GM18502 (cell line): ENCODE results near the gene CLSTN2.
A peak's percentile ranks its signal among the peaks of the same experiment; 100 is the strongest.

Experiments used
- ATAC-seq: cut with Tn5 transposase; IDR thresholded peaks from one replicate; pipeline ENCODE4 v1.9.1; 2021; ENCODE audit warnings: mild to moderate bottlenecking; ENCODE audit not compliant: unreplicated experiment, poor library complexity

The CLSTN2 gene

DNA sequence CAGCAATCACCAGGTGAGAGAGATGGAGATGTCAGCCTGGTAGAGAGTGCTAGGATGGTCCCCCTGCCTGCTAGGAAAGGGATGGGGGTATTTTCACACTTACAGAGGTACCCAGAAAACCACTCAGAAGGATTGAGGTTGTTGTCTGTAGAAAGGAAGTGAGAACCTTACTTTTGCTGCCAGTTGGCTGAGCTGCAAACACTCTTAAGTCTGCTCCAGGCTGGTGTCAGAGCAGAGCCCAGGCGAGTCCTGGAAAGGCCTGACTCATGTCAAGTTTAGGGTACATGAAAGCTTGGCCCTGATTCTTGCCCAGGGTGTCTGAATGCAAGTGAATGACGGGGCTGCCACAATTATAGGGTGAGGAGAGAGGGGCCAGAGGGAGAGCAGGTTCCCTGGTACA lies 528.4 kb downstream of the CLSTN2 start:
- ATAC-seq, result no peak

DNA sequence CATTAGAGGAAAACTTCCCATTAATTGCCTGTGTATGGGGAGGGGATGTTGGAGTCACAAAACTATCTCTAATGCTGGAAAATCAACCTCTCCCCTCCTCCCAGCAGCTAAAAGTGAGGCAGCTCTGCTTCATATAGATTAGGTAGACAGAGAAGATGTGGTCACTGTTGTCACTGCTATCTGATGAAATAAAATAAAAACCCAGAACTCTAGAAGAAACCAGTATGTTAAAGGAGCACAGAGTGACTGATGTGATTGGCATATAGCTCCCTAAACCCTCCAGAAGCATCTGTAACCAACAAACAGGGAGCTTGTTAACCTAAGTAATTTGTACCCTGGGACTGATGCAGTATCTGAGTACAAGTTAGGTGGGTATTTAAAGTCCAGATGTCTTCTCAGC lies 531.0 kb downstream of the CLSTN2 start:
- ATAC-seq, result no peak

DNA sequence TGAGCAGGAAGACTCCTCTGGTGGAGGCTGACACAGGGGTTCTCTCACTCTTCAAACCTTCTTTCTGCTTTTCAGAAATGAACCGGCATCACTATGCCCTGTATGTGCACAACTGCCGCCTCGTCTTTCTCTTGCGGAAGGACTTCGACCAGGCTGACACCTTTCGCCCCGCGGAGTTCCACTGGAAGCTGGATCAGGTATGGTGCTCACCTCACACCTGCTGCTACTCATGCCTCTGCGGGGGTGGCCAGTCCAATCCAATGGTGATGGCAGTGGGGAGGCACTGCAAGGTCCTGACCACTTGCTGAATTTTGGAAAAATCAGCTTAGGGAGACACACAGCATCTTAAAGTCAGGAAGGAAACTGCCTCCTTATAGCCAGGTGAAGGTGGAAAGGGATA lies 531.5 kb downstream of the CLSTN2 start:
- no peak for ATAC-seq

DNA sequence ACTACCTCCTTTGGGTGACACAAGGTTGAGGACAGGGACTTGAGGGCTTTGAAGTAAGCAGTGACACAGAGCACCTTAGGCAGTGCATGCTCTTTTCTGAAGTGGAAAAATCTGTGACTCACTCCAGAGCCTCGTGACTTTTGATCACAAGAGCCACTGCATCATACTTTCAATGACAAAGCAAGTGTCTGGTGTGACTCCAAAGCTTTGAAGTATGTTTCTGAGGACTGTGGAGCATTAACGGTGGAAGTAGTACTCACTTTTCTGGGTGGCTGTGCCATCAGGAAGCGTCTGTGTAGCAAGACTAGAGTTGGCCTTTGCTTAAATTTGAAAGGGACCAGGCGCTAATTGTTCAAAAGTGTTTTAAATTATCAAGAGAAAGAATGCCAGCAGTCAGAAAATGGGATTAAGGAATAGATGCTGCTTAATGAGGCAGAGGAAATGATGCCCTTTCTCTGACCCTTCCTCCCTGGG lies 532.2 kb downstream of the CLSTN2 start:
- ATAC-seq, result no peak

DNA sequence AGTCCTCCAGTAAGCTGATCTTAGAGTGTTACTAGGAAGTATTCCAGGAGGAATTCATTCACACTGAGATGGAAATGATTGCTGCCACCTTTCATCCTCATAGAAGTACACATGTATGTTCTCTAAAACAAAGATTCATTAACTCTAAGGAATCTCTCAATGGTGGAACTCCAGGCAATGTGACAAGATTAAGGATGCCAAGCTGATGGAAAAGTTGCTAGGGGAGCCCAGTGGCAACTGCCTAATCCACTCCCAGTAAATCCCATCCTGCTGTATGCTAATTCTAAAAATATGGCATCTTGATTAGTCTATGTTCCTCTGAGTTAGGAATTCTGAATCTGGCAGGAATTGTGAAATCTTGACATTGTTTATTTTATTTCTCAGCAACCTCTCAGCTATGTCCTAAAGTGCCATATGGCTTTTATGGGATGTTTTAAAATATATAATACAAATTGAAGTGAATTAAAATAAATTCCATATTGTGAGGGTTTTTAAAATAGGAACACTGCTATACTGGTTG lies 532.9 kb downstream of the CLSTN2 start:
- ATAC-seq, result no peak

DNA sequence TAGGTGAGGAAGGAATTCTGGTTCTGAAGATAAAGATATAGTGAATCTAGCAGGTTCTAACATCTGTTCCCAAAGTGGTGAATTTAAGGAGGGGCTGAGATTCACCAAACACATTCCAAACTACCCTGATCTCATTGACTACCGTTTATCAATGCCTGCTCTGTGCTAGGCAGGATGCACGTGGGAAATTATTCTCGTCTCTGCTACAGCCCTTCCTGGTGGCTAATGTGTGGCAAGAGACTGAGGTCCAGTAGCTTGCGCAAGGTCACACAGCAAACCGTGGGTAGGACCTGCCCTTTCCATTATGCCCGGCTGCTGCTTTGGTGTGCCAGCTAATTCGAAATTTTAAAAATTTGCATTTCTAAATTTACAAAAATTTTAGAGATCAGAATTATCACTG lies 533.4 kb downstream of the CLSTN2 start:
- no peak for ATAC-seq

DNA sequence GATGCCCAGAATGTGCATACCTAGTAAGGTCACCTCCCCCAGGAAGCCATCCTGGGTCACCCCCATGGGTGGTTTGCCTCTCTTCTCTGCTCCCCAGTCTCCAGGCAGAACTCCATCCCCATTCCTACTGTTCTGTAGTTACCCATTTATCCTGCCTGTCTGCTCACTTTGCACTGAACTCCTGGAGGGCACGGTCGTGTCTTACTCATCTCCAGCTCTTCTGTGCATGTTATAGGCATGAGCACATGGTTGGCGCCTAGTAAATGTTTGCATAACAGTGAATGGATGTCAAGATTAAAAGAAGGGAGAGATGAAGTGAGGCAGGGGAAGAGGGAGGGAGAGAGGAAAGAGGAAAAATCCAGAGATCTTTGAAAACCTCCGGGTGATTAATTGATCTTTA lies 534.5 kb downstream of the CLSTN2 start:
- ATAC-seq, result no peak

DNA sequence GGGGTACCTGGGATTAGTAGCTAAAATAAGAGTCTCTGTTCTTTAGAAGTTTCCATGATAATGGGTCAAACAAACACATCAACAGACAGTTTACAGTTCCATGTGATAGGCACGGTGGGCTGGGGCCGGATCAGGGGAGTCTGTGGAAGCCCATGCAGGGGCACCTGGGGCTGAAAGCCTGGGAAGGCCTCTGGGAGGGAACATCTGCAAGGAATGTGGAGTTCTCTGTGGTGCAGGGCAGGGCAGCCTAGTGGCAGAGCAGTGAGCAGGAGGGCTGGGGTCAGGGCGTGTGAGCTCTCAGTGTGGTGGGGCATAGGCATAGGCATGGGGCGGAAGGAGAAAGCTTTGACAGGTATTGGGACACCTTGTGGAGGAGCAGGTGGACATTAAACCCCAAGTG lies 535.2 kb downstream of the CLSTN2 start:
- no peak for ATAC-seq

DNA sequence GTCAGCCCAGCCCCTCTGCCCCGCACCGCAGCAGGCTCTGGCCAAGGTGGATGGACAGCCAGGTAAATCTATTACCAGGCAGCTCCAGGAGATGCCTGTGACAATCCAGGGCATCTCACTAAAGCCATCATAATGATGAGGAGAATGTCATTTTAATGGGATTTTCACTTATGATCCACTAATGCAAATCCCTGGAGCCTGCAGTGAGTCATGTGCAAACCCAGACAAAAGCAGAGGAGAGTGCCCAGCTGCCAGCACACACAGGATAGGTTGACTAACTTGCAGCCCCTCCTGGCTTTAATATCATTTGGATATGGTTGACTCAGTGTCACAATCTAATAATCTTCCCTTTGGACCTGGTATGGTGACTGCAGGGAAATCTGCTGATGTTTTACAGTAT lies 536.0 kb downstream of the CLSTN2 start:
- ATAC-seq, result no peak

DNA sequence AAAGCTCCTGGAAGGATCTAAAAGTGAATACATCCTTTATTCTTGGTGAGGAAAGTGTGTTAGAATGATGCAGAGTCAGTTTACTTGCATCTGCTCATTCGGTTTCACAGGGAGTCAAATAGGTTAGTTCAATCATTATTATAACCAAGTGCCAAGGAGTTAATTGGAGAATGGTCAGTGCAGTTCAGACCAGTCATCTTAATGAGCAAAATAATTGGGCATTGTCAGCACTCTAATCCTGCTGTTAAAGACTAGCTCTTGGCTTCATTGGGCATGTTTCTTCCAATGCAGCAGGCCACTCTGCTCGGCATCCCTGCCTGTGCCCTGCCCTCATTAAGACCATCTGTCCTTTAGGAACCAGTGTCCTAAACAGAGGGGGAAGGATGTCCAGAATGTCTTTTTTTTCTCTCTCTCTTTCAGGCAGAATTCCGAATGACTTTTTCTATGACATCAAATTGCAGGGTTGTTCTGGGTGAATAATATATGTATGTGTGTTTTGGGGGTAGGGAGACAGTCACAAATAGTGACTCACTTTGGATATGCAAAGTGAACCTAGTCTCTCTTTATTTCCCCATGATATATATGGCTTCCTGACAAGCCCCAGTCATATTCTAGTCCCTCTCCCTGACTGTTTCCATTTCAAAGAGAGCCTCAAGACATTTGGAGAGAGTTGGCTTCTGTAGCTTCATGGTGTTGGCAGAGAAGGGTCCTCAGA lies 537.5 kb downstream of the CLSTN2 start:
- ATAC-seq, result no peak

DNA sequence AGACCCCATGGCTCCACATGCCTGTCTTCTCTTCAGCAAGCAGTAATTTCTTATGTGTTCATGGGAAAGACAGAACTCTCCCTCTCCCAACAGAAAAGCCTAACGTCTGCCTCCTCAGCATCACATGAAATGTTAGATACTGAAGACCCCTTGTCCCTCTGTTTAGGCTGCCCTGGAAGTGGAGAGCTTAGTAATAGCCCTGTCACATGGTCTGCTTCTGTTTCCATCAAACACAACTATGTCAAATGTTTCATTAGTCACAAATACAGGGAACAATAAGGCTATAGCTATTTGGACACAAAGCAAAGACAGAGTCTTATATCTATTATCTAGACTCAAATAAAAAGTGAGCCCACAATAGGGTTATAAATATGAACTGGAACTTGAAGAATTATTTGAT lies 552.6 kb downstream of the CLSTN2 start:
- ATAC-seq, result no peak

DNA sequence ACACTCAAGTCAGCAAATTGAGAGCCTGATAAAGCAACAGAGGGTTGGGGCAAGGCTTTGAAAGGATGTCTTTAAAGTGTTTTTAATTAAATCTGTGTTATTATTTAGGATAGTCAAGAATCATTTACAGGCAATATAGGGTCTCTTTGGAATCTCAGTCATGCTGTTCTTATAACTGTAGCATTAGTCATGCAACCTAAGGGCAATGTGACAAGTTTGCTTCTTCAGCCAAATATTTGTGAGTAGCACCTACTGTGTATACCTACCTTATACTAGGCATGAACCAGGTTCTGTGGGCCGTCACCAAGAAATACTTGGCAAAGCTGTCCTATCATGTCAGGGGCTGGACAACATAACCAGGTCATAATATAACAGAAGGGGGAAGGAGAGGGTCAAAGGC lies 558.3 kb downstream of the CLSTN2 start:
- ATAC-seq, result no peak

DNA sequence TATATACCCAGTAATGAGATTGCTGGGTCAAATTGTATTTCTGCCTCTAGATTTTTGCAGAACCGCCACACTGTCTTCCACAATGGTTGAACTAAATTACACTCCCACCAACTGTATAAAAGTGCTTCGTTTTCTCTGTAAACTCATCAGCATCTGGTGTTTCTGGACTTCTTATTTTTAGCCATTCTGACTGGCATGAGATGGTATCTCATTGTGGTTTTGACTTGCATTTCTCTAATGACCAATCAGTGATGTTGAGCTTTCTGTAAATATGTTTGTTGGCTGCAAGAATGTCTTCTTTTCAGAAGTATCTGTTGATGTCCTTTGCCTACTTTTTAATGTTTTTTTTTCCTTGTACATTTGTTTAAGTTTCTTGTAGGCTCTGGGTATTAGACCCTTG lies 560.0 kb downstream of the CLSTN2 start:
- ATAC-seq, result no peak

DNA sequence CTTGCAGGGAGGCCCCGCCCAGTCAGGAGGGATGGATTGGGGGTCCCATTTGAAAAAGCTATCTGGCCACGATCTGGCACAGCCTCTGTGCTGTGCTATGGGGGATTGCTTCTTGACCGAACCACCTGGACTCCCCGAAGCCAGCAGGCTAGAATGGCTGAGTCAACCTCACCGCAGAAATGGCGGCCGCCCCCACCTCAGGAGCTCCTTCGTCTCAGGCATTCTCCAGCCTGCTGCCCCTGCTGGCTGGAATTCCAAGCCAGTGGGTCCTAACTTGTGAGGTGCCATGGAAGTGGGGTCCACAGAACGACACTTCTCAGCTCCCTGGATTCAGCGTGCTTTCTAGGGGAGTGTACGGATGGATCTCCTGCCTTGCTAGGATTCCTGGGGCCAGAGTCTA lies 562.3 kb downstream of the CLSTN2 start:
- ATAC-seq, result no peak

DNA sequence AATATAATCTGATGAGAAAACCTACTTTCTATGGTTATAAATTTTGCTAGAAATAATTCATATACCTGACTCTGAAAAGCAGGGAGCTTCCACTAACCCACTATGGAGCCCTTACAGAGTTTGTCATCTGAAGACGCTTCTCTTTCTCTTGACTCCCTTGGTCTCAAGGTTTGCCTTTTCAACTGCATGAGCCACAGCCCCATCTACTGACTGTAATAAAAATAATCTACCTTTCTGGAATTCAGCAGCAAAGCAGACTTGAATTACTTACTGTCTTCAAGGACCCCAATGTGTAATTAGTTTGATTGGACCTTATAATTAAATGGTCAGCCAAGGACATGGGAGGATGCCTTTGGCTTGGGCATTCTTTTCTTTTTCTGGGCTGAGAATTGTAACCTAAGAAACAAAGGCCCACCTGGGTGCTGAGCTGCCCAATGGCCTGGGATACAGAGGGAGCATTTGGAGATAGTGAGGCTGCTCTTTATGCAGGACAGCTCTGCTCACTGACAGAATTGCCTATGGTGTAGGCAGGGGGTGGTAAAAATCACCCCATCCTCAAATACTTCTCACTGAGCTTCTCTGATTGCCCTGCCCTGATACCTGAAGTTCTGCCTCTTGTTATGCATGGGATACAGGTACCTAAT lies 564.3 kb downstream of the CLSTN2 start:
- no peak for ATAC-seq

DNA sequence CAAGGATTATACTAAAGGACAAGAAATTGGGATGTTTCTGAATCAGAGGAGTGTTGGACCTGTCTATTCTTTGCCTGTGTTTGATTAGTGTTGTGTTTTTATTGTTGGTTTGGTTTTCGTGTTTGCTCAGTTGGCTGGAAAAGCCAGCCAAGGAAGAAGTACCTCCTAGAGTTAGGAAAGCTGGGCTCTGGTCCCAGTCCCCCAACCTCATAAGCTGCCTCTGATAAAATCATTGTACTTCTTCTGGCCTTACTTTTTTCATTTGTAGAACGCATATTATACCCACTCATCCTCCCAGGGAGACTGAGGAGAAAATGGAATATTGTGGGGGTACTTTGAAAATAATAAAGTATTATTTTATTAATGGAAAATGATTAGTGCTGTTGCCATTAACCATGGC lies 565.5 kb downstream of the CLSTN2 start:
- ATAC-seq, result no peak

DNA sequence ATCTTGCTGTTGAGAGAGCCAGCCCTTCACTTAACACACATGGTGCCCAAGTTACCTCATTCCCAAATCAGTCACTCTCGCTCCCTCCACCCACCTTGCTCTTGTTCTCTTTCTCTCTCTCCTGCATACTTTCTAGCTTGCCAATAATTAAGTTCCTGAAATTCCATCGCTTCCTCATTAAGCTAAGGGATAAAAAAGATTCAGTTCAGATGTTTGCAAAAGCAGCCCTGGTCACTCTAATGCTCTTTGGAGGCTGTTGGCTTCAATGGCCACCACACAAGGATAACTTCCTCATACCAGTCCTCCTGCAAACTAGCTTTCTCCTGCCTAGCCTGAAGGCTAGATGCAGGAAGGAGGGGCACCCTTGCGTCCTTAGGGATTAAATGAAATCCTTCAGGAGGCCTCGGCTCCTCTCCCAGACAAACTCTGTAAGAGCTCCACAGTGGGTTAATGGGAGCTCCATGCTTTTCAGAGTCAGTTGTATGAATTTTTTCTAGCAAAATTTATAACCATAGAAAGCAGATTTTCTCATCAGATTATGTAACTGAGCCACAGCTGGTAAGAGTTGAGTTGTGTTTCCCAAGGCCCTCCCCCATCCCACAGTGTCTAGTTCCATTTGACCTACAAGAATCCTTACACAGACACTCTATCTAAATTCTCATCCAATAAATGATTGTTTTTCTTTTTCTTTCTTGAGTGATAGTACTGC lies 566.2 kb downstream of the CLSTN2 start:
- ATAC-seq, result no peak

DNA sequence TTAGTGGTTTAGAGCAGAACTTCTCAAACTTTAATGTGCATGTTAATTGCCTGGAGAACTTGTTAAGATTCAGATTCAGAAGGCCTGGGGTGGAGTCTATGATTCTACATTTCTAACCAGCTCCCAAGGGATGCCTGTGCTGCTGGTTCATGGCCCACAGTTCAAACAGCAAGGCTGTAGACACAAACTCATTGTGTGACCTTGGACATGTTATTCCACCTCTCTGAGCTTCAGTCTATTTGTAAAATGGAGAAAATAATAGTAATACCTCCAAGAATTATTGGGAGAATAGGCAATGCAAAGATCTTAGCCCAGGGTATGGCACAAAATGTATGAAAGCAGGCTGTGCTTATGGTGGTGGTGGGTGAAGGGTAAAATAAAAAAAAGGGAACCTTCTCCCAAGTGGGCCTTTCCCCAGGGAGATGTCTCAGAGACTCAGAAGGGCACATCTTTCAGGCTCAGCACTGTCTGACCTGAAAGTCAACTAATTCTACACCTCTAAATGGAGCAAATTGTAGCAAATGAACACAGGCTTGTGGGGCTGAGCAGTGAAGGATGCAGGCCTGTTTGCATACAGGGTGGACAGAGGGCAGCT lies 566.9 kb downstream of the CLSTN2 start:
- ATAC-seq, result no peak

DNA sequence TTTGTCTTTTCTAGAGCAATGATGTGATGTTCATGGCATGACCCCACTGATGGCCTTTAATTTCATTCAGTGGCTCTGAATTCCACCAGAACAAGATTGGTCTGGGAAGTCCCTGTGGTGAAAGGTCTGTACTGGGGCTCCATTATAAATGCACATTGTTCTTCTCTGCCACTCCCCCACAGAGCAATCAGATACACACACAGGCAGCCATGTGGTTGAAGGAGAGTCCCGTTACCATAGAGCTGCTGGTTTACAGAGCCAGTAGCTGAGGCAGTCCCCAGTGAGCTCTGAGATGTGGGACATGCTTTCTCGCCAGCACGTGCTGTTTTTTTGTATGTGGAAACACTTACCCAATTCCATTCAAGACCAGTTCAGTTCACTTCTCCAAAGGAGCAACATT lies 570.2 kb downstream of the CLSTN2 start:
- peak; percentile 86 for ATAC-seq

DNA sequence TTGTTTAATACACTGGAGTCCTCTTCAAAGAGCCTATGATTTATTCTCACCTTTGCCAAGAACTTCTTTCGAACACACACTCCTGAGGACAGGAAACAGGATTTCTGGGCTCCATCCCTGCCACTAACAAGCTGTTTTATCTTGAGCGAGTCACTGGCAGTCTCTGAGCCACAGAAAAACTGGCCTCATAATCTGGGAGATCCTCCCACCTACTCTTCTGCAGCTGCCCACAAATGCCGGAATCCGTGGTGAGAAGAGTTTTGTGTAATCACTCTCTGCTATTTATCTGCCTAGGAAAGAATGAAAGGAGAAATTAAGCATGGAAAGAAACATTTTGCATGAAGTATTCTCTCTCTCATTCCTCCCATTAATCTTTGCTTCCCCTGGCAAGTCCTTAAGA lies 570.9 kb downstream of the CLSTN2 start:
- ATAC-seq, result no peak

DNA sequence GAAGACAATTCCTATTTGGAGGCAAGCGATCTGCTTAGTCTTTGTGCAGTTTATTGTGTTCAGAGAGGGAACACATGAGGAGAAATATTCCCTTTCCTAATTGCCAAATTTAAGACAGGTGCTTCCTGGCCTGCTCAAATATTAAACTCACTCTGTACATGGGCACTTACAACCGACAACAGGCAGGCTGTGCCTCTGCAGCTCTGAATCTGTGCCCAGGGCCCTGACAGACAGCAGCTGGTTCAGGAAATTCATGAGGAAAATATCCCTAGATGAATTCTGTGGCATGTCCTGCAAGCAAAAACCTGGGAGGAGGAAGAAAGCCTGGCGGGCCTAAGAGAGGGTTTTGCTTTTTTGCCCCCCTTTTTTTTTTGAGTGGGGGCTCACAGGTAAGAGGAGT lies 573.6 kb downstream of the CLSTN2 start:
- no peak for ATAC-seq
